ENCODE results near the gene AP4S1.
"Not testable (repeated sequence)": the region's sequence is repeated elsewhere in the genome, so short reads cannot be mapped to it uniquely, and the experiment has no call there.

Gene AP4S1, protein sequence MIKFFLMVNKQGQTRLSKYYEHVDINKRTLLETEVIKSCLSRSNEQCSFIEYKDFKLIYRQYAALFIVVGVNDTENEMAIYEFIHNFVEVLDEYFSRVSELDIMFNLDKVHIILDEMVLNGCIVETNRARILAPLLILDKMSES

DNA sequence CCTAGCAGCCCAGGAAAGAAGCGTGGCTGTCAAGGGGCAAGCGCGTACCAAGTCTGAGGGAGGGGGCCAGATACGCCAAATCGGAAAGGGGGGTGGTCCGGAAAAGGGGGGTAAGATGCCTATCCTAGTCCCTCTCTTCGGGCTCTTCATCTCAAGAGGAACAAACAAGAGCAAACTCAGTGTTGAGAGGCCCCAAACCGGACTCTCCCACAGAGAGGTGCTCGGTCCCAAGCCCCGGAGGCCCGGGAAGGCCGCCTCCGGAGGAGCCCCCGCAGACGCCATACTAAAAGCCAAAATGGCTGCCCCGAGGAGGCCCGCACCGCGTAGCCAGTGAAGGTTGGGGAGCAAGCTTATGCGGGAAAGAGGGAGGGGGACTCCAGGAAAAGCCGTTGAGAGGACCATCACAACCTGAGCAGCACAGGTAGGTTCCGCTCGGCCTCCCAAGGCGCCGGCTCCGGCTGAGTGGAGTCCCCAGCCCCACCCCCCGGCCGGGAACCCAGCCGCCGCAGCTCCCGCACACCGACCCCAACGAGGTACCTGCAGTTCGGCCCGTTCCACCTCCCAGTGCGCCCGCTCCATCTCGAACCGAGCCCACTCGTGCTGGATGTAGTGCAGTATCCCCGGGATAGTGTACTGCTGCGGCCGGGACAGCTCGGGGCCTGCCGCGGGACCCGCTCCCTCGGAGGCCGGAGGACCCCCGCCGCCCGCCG lies at the start of gene AP4S1:
Gene AP4S1 (plus strand): TSS at position 283 of the 710 bp plus-strand sequence. CDS start 40,548 bp downstream, outside the sequence.
- DNase-seq = peak; percentile 6

DNA sequence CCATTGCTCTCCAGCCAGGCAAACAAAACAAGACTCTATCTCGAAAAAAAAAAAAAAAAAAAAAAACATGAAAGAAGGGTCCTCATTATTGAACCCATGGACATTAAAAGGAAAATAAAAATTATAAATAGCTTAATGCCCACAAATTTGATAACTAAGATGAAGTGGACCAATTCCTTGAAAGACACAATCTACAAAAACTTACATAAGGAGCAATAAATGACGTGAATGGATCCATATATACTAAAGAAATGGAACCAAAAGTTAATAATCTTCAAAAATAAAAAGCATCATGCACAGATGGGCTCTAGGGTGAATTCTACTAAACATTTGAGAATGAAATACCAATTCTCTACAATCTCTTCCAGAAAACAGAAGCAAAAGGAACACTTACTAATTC lies 47.7 kb upstream of the AP4S1 start:
- no peak for DNase-seq

DNA sequence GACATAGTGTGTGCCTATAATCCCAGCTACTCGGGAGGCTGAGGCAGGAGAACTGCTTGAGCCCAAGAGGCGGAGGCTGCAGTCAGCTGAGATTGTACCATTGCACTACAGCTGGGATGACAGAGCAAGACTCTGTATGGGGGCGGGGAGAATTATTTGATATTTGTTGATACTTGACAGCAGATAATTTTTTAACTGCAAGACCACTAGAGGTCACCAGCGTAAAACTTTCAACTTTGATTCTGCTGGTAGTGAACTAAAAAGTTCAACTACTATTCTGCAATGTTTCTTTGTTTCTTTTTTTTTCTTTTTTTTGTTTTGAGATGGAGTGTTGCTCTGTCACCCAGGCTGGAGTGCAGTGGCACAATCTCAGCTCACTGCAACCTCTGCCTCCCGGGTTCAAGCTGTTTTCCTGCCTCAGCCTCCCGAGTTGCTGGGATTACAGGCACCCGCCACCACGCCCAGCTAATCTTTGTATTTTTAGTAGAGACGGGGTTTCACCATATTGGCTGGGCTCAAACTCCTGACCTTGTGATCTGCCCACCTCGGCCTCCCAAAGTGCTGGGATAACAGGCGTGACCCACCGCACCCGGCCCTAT lies 45.2 kb upstream of the AP4S1 start:
- peak; percentile 14 for DNase-seq

DNA sequence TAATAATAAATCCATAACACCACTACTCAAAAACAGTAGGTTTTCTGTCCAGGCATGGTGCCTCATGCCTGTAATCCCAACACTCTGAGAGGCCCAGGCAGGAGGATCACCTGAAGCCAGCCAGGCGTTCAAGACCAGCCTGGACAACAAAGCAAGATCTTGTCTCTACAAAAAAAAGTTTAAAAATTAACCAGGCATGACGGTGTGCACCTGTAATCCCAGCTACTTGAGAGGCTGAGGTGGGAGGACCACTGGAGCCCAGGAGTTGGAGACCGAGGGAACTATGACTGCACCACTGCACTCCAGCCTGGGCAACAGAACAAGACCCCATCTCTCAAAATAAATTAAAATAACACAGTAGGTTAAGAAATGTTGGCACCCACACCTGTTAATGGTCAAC lies 44.5 kb upstream of the AP4S1 start:
- DNase-seq = no peak

DNA sequence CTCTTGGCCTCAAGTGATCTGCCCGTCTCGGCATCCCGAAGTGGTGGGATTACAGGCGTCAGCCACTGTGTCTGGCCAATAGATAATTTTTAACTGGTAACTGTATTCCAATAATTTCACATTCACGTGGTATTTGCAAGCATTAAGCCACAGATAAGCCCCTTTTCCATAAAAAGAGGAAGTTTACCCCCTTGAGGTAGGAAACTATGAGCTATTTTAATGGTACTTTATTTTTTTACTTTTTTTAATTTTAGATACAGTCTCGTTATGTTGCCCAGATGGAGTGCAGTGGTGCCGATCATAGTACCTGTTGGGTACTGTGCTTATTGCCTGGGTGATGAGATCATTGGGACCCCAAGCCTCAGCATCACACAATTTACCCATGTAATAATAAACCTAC lies 42.9 kb upstream of the AP4S1 start:
- no peak for DNase-seq

DNA sequence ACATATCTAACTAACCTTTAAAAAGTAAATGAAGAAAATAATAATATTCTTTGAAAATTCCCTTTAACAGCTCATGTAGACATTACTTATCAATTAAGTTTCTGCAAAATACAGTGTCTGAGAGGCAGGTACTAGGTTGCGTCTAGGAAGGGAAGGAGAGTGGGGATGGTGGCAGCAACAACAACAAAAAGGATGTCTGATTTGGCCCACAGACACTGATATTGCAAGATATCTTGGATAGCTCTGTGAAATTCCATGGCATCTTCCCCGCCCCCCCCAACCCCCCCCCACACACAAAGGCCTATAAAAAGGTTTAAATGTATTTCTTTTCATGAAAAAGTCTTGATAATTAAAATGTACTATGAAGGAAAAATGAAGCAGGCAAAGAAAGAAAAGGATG lies 41.6 kb upstream of the AP4S1 start:
- DNase-seq = no peak

DNA sequence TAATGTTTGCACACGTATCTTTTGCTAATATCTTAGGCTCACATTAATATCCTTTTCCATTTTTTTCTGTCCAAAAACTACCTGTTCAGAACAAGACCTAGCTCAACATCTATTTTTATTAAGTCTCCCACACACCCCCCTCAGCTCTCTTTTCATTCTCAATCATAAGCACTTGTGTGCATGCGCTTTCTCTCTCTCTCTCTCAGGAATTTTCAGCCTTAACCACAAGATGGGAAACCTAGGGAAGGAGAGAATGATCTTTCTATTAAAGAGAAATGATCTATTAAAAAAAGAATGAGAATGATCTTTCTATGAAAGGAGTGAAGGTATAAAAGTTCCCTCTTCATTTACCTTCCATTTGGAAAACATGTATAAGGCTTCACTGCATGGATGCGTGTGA lies 39.7 kb upstream of the AP4S1 start:
- no peak for DNase-seq

DNA sequence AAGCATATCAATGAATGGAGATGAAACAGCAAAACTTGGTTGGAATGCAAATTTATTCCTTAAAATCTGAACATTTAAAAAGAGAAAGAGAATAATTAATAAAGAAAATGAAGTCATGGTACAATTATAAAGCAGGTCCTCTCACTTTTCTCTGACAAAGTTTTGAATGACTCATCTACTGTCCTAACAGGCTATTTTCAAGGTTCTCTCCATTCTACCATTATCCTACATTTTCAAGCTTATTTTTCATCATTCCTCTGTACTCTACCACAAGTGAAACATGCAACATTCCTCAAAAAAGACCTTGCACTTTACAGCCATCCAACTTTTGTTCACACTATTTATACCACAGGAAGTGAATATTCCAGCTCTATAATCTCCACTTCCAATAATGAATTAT lies 36.9 kb upstream of the AP4S1 start:
- no peak for DNase-seq

DNA sequence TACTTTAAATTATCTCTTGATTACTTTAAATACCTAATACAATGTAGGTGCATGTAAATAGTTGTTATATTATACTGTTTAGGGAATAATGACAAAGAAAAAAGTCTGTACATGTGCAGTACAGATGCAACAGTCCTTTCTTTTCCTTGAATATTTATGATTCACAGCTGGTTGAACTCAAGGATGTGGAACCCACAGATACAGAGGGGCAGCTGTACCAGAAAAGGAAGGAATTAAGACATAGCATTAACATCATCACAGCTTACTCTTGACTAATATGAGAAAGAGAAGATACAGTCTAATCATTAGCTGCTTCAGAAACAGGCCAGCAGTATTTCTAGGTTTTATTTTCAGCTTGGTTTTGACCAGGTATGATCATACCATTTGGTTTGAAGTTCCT lies 34.7 kb upstream of the AP4S1 start:
- DNase-seq = no peak

DNA sequence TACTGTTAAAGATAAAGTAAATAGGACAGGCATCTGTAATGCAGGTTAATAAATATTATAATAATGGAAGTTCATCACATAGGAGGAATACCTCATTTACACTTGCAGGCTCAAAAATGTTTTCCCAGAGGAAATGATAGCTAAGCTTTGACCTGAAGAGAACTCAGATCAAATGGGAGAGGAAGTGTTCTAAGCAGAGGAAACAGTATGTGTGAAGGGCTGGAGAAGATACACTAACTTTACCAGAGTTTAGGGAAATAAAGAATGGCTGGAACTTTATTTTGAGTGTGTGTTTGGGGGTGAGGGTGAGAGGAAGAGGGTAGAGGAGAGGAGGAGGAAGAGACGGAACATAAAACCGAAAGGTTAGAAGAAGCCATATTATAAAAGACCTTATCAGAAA lies 34.0 kb upstream of the AP4S1 start:
- DNase-seq = no peak

DNA sequence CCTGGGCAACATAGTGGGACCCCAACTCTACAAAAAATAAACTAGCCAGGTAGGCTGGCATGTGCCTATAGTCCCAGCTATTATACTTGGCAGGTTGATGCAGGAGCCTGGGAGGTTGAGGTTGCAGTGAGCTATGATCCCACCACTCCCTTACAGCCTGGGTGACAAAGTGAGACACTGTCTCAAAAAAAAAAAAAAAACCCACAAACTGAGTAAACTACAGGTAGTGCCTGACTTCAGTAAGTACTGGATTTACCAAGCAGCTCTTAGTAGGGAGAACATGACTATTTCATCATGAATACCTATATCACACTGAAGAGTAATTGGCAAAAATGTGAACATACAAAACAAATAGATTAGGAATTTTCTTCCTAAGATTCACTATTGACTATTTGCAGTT lies 32.4 kb upstream of the AP4S1 start:
- DNase-seq = no peak

DNA sequence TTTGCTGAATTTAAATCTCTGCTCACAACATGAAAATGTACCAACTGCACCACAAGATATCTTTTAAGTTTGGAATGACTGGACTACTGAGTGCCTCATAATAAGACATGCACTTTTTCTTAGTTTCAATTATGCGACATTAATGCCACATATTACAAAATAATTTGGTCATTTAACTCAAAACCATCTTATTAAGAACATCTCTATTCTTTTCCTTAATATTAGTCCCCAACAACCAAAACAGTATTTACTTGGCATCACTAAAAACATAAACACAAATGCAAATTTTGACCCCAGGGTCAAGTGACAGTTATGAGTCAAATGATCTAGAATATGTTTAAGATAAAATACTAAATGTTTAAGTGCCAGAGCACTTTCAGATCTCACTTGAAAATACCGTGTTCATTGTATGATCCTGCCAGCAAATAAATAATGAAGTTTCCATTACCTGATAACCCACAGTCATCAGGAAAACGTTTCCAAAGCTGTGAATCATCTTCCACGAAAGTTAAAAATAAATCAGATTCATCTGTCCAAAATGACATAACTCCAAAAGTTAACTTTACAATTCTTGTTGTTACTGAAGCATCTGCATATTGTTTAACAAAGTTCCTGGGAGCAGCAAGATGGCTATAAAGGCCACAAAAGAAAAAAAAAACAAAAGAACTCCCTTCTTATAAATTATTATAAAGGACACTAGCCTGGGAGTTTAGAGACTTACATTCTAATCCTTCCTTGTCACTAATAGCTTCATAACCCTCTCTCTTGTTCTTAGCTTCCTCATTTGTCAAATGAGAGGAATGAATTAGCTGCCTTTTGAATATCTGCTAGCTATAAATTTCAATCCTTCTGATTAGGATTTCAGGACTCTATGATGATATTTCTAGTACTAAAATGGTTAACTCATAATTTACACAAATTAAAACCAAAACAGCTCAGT lies 30.5 kb upstream of the AP4S1 start:
- no peak for DNase-seq

DNA sequence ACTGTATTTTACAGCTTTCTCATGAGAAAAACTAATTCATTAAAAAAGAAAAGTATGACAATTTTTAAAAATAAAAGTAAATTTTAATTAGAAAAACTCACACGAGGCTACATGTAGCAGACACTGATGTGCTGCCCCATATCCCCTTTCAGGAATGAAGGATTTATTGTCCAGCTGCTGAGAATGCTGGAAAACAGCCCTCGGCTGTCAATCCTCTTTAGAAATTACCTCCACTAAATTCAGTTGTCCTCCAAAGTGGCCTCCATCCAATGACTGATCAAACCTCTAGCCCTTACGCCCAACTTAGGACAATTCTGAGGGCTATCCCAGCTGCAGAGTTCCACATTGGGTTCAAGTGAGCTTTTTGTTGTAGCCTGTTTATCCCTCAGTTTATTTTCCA lies 29.8 kb upstream of the AP4S1 start:
- DNase-seq = no peak

DNA sequence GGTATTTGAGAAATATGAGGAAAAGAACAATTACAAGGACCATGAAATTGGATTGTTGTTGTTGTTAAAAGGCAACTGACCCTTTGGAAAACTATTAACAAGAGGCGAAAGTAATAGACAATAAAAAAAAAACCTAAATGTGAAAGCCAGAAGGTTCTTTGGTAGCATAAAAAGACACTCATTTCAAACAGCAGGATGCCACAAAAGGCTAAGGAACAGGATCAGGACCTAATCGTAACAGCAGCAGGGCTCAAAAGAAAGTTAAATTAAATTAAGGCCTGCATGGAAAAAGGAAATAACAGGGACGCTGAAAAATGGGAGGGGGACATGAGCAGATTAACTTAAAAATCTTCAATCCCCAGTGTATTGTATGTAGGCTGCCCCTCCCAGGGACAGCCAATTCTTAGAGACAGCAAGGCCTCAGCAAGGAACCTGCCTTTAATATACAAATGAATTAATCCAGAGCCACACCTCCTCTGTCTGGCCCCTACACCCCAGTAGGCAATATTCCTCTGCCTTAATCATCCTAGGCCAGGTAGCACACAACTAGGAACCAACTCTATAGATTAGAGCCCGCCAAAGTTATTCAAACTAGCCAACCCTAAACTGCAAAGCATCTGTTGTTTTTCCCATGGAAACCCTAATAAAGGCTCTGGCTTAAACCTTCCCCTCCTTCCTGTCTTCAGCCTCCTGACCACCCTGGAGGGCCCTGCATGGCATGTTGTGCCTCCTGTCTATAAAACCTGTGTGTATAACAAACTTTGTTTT lies 28.4 kb upstream of the AP4S1 start:
- DNase-seq = no peak

DNA sequence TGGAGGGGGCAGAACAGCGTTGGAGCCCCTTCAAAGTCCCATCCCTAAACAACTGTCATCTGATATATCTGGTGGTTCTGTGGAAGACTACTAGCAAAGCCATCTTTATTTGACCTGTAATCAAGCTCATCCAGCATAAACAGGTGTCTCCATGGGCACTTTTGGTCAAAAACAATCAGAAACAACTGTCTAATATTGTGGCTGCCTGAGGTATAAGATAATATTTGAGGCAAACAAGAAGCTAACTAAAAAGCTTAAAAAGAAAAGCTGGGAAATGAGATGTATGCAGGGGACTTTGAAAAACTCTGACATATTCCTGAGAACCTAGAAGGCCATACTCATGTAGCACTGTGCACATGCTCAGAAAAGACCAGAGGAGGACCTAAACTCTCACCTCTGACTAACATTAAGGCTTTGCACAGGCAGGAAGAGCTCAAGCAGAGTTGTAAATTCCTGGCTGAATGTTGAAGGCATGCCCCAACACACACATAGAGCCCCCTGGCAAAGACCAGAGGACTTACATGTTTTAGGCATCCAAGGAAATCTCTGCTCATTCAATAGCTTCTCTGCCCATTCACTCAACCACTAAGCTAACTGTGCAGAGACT lies 27.2 kb upstream of the AP4S1 start:
- DNase-seq = no peak

DNA sequence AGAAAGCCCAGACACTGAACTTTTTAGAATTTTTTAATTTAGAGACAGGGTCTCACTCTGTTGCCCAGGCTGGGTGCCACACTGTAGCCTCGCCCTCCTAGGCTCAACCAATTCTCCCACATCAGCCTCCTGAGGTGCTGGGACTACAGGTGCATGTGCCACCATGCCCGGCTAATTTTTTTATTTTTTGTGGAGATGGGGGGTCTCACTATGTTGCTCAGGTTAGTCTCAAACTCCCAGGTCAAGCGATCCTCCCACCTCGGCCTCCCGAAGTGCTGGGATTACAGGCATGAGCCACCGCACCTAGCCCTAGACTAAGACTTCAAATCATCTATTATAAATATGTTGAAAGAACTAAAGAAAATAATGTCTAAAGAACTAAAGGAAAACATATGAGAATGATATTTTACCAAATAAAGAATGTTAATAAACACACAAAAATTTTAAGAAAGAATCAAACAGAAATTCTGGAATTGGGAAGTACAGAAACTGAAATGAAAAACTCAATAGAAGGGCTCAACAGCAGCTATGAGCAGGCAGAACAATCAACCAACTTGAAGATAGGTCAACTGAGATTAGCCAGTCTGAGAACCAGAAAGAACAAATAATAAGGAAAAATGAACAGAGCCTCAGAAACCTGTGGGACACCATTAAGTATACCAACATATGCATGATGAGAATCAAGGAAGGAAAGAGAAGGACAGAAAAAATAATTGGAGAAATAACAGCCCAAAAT lies 26.2 kb upstream of the AP4S1 start:
- DNase-seq = no peak

DNA sequence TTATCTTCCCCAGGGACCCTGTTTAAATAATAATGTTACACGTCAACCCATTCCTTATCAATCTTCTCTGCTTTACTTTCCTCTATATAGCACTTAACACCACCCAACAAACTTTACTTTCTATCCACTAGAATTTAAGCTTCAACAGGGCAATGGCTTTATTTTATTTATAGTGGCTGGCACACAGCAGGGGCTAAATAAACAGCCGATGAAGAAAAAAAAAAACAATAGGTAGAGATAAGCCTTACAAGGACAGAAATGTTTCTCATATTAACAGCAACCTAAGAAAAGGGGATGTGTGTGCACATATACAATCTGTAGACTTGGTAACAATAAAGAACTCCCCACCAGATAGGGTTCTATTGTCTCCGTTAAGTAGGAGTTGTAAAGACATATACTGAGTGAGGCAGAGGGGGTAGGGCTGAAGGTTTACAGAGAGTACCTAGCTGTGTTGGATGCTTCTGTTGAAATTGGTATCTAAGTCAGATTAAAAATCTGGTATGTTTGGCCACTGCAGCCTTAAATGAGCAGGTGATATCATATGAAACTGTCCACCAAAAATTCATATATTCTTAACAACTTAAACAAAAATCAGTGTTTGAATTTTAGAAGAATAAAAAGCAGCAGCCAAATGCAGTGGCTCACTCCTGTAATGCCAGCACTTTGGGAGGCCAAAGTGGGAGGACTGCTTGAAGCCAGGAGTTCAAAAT lies 24.7 kb upstream of the AP4S1 start:
- DNase-seq = no peak

DNA sequence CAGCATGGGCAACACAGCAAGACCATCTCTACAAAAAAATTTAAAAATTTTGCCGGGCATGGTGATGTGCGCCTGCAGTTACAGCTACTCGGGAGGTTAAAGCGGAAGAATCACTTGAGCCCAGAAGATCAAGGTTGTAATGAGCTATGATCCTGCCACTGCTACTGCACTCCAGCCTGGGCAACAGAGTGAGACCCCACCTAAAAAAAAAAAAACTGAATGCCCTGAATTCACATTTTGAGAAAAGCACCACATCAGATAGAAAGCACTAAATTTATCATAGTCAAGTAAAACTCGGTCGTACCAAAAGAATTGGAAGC lies 24.1 kb upstream of the AP4S1 start:
- DNase-seq = no peak

DNA sequence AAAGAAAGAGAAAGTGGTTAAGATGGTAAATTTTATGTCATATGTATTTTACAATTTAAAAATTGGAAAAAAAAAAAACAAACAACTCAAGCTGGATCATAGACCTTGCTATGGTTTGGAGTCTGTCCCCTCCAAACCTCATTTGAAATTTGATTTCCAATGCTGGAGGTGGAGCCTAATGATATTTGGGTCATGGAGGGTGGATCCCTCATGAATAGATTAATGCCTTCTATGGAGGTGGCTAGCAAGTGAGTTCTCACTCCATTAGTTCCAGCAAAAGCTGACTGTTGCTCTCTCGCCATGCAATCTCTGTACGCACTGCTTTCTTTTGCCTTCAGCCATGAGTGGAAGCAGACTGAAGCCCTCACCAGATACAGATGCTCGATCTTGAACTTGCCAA lies 22.2 kb upstream of the AP4S1 start:
- DNase-seq = no peak

DNA sequence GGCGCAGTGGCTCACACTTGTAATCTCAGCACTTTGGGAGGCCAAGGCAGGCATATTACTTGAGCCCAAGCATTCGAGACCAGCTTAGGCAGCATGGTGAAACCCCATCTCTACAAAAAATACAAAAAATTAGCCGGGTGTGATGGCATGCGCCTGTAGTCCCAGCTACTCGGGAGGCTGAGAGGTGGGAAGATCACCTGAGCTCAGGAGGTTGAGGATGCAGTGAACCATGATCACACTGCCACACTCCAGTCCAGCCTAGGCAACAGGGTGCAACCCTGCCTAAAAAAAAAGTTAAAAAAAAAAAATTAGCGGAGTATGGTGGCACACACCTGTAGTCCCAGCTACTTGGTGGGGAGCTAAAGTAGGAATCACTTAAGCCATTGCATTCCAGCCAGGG lies 21.4 kb upstream of the AP4S1 start:
- DNase-seq = not testable (repeated sequence)

DNA sequence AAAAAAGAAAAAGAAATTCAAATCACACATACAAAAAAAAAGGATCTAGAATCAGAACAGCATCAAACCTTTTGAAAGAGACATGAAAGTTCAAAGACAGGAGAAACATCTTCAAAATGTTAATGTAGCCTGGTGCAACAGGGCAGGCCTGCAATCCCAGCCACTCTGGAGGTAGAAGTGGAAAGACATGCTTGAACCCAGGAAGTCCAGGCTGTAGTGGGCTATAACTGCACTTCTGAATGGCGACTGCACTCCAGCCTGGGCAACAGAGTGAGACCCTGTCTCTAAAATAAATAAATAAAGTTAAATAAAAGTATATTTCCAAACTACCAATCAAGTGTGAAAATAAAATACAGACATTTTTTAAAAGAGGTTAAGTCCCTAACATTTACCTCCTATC lies 18.7 kb upstream of the AP4S1 start:
- DNase-seq = no peak

Measured in NCI-H510A (cell line).